ENCODE measurements around the gene OR5K1. TPM values are rescaled to one million over a fixed set of nuclear protein-coding genes. Genes with fewer than 3 reads are reported as not detected.

OR5K1 gene
- total RNA-seq, 4 donors from 2014 or later: not detected

DNA sequence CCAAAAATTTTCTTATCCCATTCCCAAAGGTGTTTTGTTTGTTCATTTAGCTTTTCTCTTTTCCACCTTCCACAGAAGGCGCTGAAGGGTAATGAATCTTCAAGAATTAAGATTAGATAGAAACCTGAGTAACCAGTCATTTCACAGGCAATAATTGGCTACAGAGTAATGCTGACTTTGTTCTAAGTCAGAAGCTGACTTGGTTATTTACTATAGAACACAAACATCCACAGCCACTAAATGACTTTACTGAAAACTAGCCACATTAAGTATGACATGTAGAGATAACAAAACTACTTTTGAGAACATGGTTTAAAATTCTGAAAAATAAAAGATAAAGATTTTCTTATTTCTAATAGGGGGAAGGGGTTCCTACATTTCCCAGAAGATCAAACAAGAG, 51.9 kb downstream of the OR5K1 start:
- no peak for TF ChIP-seq POLR2AphosphoS5 (IDR thresholded peaks at IDR 0.05)
- TF ChIP-seq, protein P1, sequence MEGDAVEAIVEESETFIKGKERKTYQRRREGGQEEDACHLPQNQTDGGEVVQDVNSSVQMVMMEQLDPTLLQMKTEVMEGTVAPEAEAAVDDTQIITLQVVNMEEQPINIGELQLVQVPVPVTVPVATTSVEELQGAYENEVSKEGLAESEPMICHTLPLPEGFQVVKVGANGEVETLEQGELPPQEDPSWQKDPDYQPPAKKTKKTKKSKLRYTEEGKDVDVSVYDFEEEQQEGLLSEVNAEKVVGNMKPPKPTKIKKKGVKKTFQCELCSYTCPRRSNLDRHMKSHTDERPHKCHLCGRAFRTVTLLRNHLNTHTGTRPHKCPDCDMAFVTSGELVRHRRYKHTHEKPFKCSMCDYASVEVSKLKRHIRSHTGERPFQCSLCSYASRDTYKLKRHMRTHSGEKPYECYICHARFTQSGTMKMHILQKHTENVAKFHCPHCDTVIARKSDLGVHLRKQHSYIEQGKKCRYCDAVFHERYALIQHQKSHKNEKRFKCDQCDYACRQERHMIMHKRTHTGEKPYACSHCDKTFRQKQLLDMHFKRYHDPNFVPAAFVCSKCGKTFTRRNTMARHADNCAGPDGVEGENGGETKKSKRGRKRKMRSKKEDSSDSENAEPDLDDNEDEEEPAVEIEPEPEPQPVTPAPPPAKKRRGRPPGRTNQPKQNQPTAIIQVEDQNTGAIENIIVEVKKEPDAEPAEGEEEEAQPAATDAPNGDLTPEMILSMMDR (IDR thresholded peaks at IDR 0.05): no peak
- TF ChIP-seq EP300 (IDR thresholded peaks at IDR 0.05): no peak
- no peak for TF ChIP-seq POLR2A (IDR thresholded peaks at IDR 0.05; ENCODE audit: low read depth)
- Histone ChIP-seq H3K27me3 (no peaks in the 10 kb centered on the region), H3K9me3 (no peaks in the 10 kb centered on the region), H3K4me1 (peaks cover 0 to 22% (median 14%) of the 10 kb centered on the region in 4 donors), H3K27ac (replicated peaks in 1 of 4) (no peak overlapping the region), H3K36me3 (peaks cover 9 to 89% (median 44%) of the 10 kb centered on the region in 4 donors), H3K4me3 (no peak overlapping the region)
- intact Hi-C loops (cut with DNase I): loop anchor here (5.0 kb wide), 1 partner anchor 77 kb away; the partner anchor contains the start of gene CPOX
- no peak for DNase-seq (ENCODE audit: extremely low spot score)
- WGBS: 96% methylated on average over 1 of the region's 1 CpG

DNA sequence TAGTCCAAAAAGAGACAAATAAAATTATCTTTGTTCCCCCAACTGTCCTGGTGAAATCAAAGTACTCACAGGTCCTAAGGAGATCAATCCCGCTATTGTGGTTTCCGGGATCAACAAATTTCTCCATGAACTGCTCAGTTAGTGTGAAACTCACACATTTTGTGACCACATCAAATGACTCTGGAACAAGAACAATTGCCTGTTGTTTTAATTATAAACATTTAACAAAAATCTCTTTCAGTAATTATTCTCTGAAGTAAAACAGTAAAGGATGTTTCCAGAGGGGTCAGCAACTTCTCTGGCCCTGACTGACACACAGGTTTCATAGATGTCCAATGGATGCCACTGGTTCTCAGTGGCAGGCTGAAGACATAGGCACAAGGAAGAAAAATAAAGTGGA, 55.8 kb downstream of the OR5K1 start:
- Histone ChIP-seq H3K4me3 (no peak overlapping the region), H3K36me3 (peaks cover 9 to 63% (median 38%) of the 10 kb centered on the region in 4 donors), H3K9me3 (no peaks in the 10 kb centered on the region), H3K27ac (replicated peaks in 1 of 4) (no peak overlapping the region), H3K4me1 (peaks cover 11 to 46% (median 33%) of the 10 kb centered on the region in 4 donors), H3K27me3 (no peaks in the 10 kb centered on the region)
- 89% methylated on average over 2 of the region's 2 CpGs for WGBS
- DNase-seq (ENCODE audit: extremely low spot score): no peak
- TF ChIP-seq POLR2A (IDR thresholded peaks at IDR 0.05; ENCODE audit: low read depth) (no peak), EP300 (IDR thresholded peaks at IDR 0.05) (no peak), POLR2AphosphoS5 (IDR thresholded peaks at IDR 0.05) (no peak)
- TF ChIP-seq, protein P1 (IDR thresholded peaks at IDR 0.05): no peak
- intact Hi-C loops (cut with DNase I): loop anchor here (5.0 kb wide), 1 partner anchor 73 kb away; the partner anchor contains the start of gene CPOX

DNA sequence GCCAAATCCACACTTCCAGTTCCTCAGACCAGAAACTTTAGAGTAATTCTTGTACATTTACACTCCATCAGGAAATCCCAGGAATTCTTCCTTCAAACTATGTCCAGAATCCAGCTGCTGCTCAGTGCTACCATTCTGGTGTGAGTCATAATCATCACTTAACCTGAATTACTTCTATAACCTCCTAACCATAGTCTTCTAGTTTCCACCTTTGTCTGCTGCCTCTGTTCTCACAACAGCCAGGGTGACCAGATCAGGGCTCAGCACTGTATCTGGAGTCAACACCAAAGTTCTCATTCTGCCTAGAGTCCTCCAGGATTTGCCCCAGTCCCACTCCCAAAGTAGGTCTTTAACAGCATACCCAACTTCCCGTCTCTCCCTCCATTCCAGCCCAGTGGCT, 56.4 kb downstream of the OR5K1 start:
- H3K4me1 ChIP-seq: peaks cover 11 to 46% (median 33%) of the 10 kb centered on the region in 4 donors
- H3K36me3 ChIP-seq: peaks cover 9 to 59% (median 35%) of the 10 kb centered on the region in 4 donors
- no peak for DNase-seq (ENCODE audit: extremely low spot score)
- TF ChIP-seq EP300 (IDR thresholded peaks at IDR 0.05): no peak
- TF ChIP-seq, protein P1 (IDR thresholded peaks at IDR 0.05): no peak
- TF ChIP-seq POLR2A (IDR thresholded peaks at IDR 0.05; ENCODE audit: low read depth): no peak
- no peak for TF ChIP-seq POLR2AphosphoS5 (IDR thresholded peaks at IDR 0.05)
- H3K4me3 ChIP-seq: no peak overlapping the region
- no peak overlapping the region for H3K27ac ChIP-seq (replicated peaks in 1 of 4)
- H3K27me3 ChIP-seq: no peaks in the 10 kb centered on the region
- intact Hi-C loops (cut with DNase I): loop anchor here (5.0 kb wide), 1 partner anchor 73 kb away; the partner anchor contains the start of gene CPOX
- 100% methylated on average over 1 of the region's 1 CpG for WGBS
- no peaks in the 10 kb centered on the region for H3K9me3 ChIP-seq

DNA sequence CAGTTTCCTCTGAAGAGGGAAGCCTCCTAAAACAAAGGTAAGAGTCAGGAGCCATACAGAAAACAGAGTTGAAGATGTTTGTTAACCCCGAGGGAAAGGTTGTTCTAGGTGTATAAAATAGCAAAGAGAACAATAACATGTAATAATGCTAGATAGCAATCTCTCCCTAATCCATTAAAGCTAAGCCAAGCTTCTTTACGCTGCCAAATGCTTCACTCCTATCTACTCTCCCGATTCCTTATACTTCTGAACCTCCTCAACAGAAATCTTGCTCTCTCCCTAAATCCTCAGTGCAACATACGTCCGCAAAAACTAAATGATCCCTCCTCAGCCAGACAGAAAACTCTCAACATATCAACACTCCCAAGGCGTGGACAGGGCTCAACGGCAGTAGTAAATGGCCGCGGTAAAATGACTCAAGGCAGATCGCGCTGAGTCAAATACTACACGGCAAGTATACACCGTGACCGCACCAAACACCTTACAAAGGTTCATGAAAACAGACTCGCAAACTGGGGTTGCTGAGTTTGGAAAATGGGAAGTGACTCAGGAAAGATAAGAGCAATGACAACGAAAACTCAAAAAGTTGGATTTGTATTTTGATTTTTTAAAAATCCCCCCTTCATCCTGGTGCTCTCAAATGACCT, 59.0 kb downstream of the OR5K1 start:
- H3K9me3 ChIP-seq: no peaks in the 10 kb centered on the region
- H3K27ac ChIP-seq (replicated peaks in 1 of 4): peak overlapping the region; percentile 92 to 99 (median 94)
- TF ChIP-seq POLR2A (IDR thresholded peaks at IDR 0.05; ENCODE audit: low read depth) (no peak), EP300 (IDR thresholded peaks at IDR 0.05) (no peak), POLR2AphosphoS5 (IDR thresholded peaks at IDR 0.05) (no peak)
- TF ChIP-seq, protein P1 (IDR thresholded peaks at IDR 0.05): no peak
- WGBS: 0% methylated on average over 16 of the region's 16 CpGs
- H3K36me3 ChIP-seq: peaks cover under 1 to 32% (median 19%) of the 10 kb centered on the region in 4 donors
- peaks cover 11 to 46% (median 33%) of the 10 kb centered on the region in 4 donors for H3K4me1 ChIP-seq
- H3K4me3 ChIP-seq: peak overlapping the region; percentile 80 to 92 (median 84)
- intact Hi-C loops (cut with DNase I): loop anchor here (10.0 kb wide), 1 partner anchor 697 kb away; the partner anchor contains the start of gene CRYBG3
- H3K27me3 ChIP-seq: no peaks in the 10 kb centered on the region
- DNase-seq (ENCODE audit: extremely low spot score): no peak

Other genes starting within 250 kb of the OR5K1 start
- gene OR5H6, start 199.0 kb upstream of the OR5K1 start, total RNA-seq: not detected
- not detected for gene OR5H2, start 180.7 kb upstream of the OR5K1 start, total RNA-seq
- gene OR5K4, start 109.3 kb upstream of the OR5K1 start, total RNA-seq: not detected
- gene OR5K3, start 72.5 kb upstream of the OR5K1 start, total RNA-seq: not detected
- gene OR5K2, start 34.5 kb downstream of the OR5K1 start, total RNA-seq: not detected
- gene CLDND1, start 59.7 kb downstream of the OR5K1 start, total RNA-seq: 100 to 1,000 TPM in 3 of 4 donors, 10 to 100 TPM in 1; 84.6 to 191 (median 139) TPM
- under 1 TPM in 1 of 4 donors, not detected in 3; 0.32 TPM for gene GPR15, start 68.8 kb downstream of the OR5K1 start, total RNA-seq
- 10 to 100 TPM in 3 of 4 donors, 1 to 10 TPM in 1; 7.6 to 21.4 (median 14.7) TPM for gene CPOX, start 130.4 kb downstream of the OR5K1 start, total RNA-seq